Measurements from ENCODE around the gene SCN3B. TPM values are rescaled to one million over a fixed set of nuclear protein-coding genes. Genes with fewer than 3 reads are reported as not detected.

The SCN3B gene
- total RNA-seq, 1 donor from 2014 or later = 0.26 TPM

GRCh38 chr11:123593570-123593969 is 60.9 kb downstream of the SCN3B start:
- Histone ChIP-seq H3K36me3 (ENCODE audit: control insufficient read depth, insufficient read depth, low read length) (no peaks in the 10 kb centered on the region), H3K27me3 (ENCODE audit: control insufficient read depth, insufficient read depth, low read length) (no peaks in the 10 kb centered on the region), H3K4me3 (ENCODE audit: low read depth, low read length) (no peak overlapping the region)
- TF ChIP-seq CTCF (IDR thresholded peaks at IDR 0.05; ENCODE audit: insufficient read depth, low read length, severe bottlenecking) = no peak
- FAIRE-seq = no peak
- DNase-seq (ENCODE audit: low read depth) = no peak

- DNase-seq (ENCODE audit: low read depth) (peak; percentile 29), FAIRE-seq (no peak)
- no peaks in the 10 kb centered on the region for H3K27me3 ChIP-seq (ENCODE audit: control insufficient read depth, insufficient read depth, low read length)
- H3K4me3 ChIP-seq (ENCODE audit: low read depth, low read length) = no peak overlapping the region
- no peak for TF ChIP-seq CTCF (IDR thresholded peaks at IDR 0.05; ENCODE audit: insufficient read depth, low read length, severe bottlenecking)
- no peaks in the 10 kb centered on the region for H3K36me3 ChIP-seq (ENCODE audit: control insufficient read depth, insufficient read depth, low read length)
These were observed 64.0 kb downstream of the SCN3B start for GRCh38 chr11:123590296-123590912.

GRCh38 chr11:123588864-123589262 is 65.6 kb downstream of the SCN3B start:
- DNase-seq (ENCODE audit: low read depth) (no peak), FAIRE-seq (no peak)
- H3K36me3 ChIP-seq (ENCODE audit: control insufficient read depth, insufficient read depth, low read length) = no peaks in the 10 kb centered on the region
- H3K4me3 ChIP-seq (ENCODE audit: low read depth, low read length) = no peak overlapping the region
- TF ChIP-seq CTCF (IDR thresholded peaks at IDR 0.05; ENCODE audit: insufficient read depth, low read length, severe bottlenecking) = no peak
- H3K27me3 ChIP-seq (ENCODE audit: control insufficient read depth, insufficient read depth, low read length) = no peaks in the 10 kb centered on the region

GRCh38 chr11:123588117-123588863 is 66.1 kb downstream of the SCN3B start:
- no peak for FAIRE-seq
- no peak for DNase-seq (ENCODE audit: low read depth)
- H3K27me3 ChIP-seq (ENCODE audit: control insufficient read depth, insufficient read depth, low read length) = no peaks in the 10 kb centered on the region
- no peak overlapping the region for H3K4me3 ChIP-seq (ENCODE audit: low read depth, low read length)
- TF ChIP-seq CTCF (IDR thresholded peaks at IDR 0.05; ENCODE audit: insufficient read depth, low read length, severe bottlenecking) = no peak
- no peaks in the 10 kb centered on the region for H3K36me3 ChIP-seq (ENCODE audit: control insufficient read depth, insufficient read depth, low read length)

- no peak for FAIRE-seq
- no peaks in the 10 kb centered on the region for H3K27me3 ChIP-seq (ENCODE audit: control insufficient read depth, insufficient read depth, low read length)
- no peak for DNase-seq (ENCODE audit: low read depth)
- H3K36me3 ChIP-seq (ENCODE audit: control insufficient read depth, insufficient read depth, low read length) = no peaks in the 10 kb centered on the region
- no peak overlapping the region for H3K4me3 ChIP-seq (ENCODE audit: low read depth, low read length)
- TF ChIP-seq CTCF (IDR thresholded peaks at IDR 0.05; ENCODE audit: insufficient read depth, low read length, severe bottlenecking) = no peak
These were observed 66.9 kb downstream of the SCN3B start for GRCh38 chr11:123587559-123587958.
